BE2C (cell line): ENCODE results near the gene TIPIN.

Experiments
- DNase-seq: peaks from one replicate; pipeline ENCODE4 v3.0.0-alpha.2; 2020
- H3K27me3 ChIP-seq: fragments of 250-450 bp; sonication (Bioruptor Pico); 2 replicates; pipeline ENCODE4 v1.5.1; 2020; ENCODE audit warnings: mild to moderate bottlenecking
- H3K36me3 ChIP-seq: fragments of 250-450 bp; sonication (Bioruptor Pico); 2 replicates; pipeline ENCODE4 v1.5.1; 2020; ENCODE audit warnings: mild to moderate bottlenecking
- H3K4me1 ChIP-seq: fragments of 250-450 bp; sonication (Bioruptor Pico); 2 replicates; pipeline ENCODE4 v1.5.1; 2020
- H3K4me3 ChIP-seq: 2 replicates; pipeline ENCODE4 v1.5.1; 2011; ENCODE audit warnings: low read depth, low read length
- H3K9me3 ChIP-seq: fragments of 250-450 bp; sonication (Bioruptor Pico); 2 replicates; pipeline ENCODE4 v1.5.1; 2020
- TF ChIP-seq, protein P1 (sequence below): IDR thresholded peaks from 2 replicates; pipeline ENCODE4 v1.5.1; 2012; ENCODE audit warnings: mild to moderate bottlenecking, low read depth, low read length

TIPIN gene

GRCh38 chr15:66296186-66296585 lies 60.3 kb downstream of the TIPIN start:
- Histone ChIP-seq H3K36me3 (peaks cover 3% of the 10 kb centered on the region; the same call in 1 of the 2 replicates), H3K4me1 (peaks cover 14% of the 10 kb centered on the region; the same call in 1 of the 2 replicates), H3K27me3 (no peaks in the 10 kb centered on the region), H3K4me3 (no peak overlapping the region), H3K9me3 (no peaks in the 10 kb centered on the region)
- no peak for DNase-seq
- TF ChIP-seq, protein P1, sequence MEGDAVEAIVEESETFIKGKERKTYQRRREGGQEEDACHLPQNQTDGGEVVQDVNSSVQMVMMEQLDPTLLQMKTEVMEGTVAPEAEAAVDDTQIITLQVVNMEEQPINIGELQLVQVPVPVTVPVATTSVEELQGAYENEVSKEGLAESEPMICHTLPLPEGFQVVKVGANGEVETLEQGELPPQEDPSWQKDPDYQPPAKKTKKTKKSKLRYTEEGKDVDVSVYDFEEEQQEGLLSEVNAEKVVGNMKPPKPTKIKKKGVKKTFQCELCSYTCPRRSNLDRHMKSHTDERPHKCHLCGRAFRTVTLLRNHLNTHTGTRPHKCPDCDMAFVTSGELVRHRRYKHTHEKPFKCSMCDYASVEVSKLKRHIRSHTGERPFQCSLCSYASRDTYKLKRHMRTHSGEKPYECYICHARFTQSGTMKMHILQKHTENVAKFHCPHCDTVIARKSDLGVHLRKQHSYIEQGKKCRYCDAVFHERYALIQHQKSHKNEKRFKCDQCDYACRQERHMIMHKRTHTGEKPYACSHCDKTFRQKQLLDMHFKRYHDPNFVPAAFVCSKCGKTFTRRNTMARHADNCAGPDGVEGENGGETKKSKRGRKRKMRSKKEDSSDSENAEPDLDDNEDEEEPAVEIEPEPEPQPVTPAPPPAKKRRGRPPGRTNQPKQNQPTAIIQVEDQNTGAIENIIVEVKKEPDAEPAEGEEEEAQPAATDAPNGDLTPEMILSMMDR: no peak

GRCh38 chr15:66294932-66295235 lies 61.6 kb downstream of the TIPIN start:
- Histone ChIP-seq H3K9me3 (no peaks in the 10 kb centered on the region), H3K27me3 (no peaks in the 10 kb centered on the region), H3K36me3 (peaks cover 3% of the 10 kb centered on the region; the same call in 1 of the 2 replicates), H3K4me3 (peak overlapping the region; percentile 72), H3K4me1 (peaks cover 14% of the 10 kb centered on the region; the same call in 1 of the 2 replicates)
- no peak for DNase-seq
- TF ChIP-seq, protein P1: no peak

DNA sequence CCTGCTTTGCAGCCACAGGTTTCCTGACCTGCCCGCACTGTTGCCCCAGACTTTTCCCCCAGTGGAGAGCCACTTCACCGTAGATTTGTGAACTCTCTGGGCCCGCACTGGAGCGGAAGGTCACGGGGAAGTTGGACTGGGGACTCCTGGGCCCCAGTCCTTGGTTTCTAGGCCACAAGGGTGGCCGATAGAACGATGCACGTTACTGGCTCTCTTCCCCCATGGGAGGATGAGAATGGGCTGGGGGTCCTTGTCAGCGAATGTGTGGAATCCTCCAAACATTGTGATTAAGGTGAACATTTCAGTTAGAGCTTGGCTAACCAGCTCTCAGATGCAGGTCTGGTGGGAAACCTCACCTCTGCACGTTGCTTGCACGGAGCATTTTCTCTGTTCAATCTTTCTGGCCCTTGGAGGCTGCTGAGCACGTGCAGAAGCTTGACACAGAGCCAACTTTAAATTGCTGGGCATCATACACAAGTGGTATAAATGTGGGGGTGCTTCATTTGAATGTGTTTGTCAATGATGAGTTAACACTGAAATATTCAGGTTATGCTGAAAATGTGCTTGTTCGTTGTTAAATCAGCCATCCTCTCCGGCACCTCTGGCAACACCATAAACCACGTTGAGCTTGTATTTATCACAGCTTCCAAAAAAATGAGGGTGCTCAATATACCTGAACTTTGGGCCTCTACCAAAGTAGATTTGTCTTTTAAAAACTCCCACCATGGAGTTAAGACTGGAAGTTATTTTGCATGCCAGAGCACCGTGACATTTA lies 62.1 kb downstream of the TIPIN start:
- peak overlapping the region; percentile 72 for H3K4me3 ChIP-seq
- H3K4me1 ChIP-seq: peaks cover 14% of the 10 kb centered on the region; the same call in 1 of the 2 replicates
- TF ChIP-seq, protein P1: no peak
- peaks cover 3% of the 10 kb centered on the region; the same call in 1 of the 2 replicates for H3K36me3 ChIP-seq
- peak; percentile 24 for DNase-seq
- H3K9me3 ChIP-seq: no peaks in the 10 kb centered on the region
- no peaks in the 10 kb centered on the region for H3K27me3 ChIP-seq

GRCh38 chr15:66293419-66294156 lies 62.9 kb downstream of the TIPIN start, which contains the start of gene DIS3L:
DIS3L (plus strand) TSS chr15:66293568; CDS start chr15:66293597, 29 bp downstream.
- H3K27me3 ChIP-seq: no peaks in the 10 kb centered on the region
- H3K4me3 ChIP-seq: peak within 1 kb of the TSS; percentile 72
- H3K36me3 ChIP-seq: peaks cover 3% of the 10 kb centered on the region; the same call in 1 of the 2 replicates
- no peaks in the 10 kb centered on the region for H3K9me3 ChIP-seq
- DNase-seq: peak; percentile 63
- TF ChIP-seq, protein P1: no peak
- peaks cover 19% of the 10 kb centered on the region; the same call in 1 of the 2 replicates for H3K4me1 ChIP-seq

- no peak for DNase-seq
- TF ChIP-seq, protein P1: no peak
- H3K9me3 ChIP-seq: no peaks in the 10 kb centered on the region
- H3K4me3 ChIP-seq: peak overlapping the region; percentile 72
- H3K36me3 ChIP-seq: peaks cover 3% of the 10 kb centered on the region; the same call in 1 of the 2 replicates
- H3K27me3 ChIP-seq: no peaks in the 10 kb centered on the region
- peaks cover 19% of the 10 kb centered on the region for H3K4me1 ChIP-seq
Measured at GRCh38 chr15:66292571-66293418, 63.7 kb downstream of the TIPIN start.
